GM18511 (cell line): ENCODE data around the gene XYLT1.

Source experiments
- ATAC-seq: cut with Tn5 transposase; IDR thresholded peaks from one replicate; pipeline ENCODE4 v1.9.1; 2021; ENCODE audit warnings: mild to moderate bottlenecking, moderate library complexity; ENCODE audit not compliant: unreplicated experiment

The XYLT1 gene

GRCh38 chr16:17076092-17076754 lies 394.5 kb downstream of the XYLT1 start:
- ATAC-seq, result no peak

GRCh38 chr16:17072104-17072503 lies 398.7 kb downstream of the XYLT1 start:
- ATAC-seq, result no peak

GRCh38 chr16:17070882-17071592 lies 399.7 kb downstream of the XYLT1 start:
- ATAC-seq, result peak; percentile 83

- no peak for ATAC-seq
Observed at GRCh38 chr16:17069681-17070080, 401.1 kb downstream of the XYLT1 start.

- ATAC-seq, result peak; percentile 42
Observed at GRCh38 chr16:17068524-17068923, 402.2 kb downstream of the XYLT1 start.

GRCh38 chr16:17067882-17068281 lies 402.9 kb downstream of the XYLT1 start:
- ATAC-seq, result no peak

GRCh38 chr16:17063201-17064139 lies 407.3 kb downstream of the XYLT1 start:
- no peak for ATAC-seq

- no peak for ATAC-seq
Observed at GRCh38 chr16:17062676-17063075, 408.1 kb downstream of the XYLT1 start.

GRCh38 chr16:17061326-17061725 lies 409.4 kb downstream of the XYLT1 start:
- ATAC-seq, result no peak

- no peak for ATAC-seq
Observed at GRCh38 chr16:17058471-17058870, 412.3 kb downstream of the XYLT1 start.

GRCh38 chr16:17056666-17057065 lies 414.1 kb downstream of the XYLT1 start:
- ATAC-seq, result no peak

GRCh38 chr16:17053536-17054160 lies 417.1 kb downstream of the XYLT1 start:
- ATAC-seq, result no peak
